ENCODE results near the gene ACKR4.

GRCh38 chr3:132568422-132568821 is 28.6 kb upstream of the ACKR4 start:
- no peak for TF ChIP-seq CTCF (IDR thresholded peaks at IDR 0.05)
- TF ChIP-seq TCF12 (IDR thresholded peaks at IDR 0.05), result no peak
- no peak for TF ChIP-seq USF2 (IDR thresholded peaks at IDR 0.05; ENCODE audit: borderline replicate concordance, low read depth, low read length)
- no peak for TF ChIP-seq EP300 (IDR thresholded peaks at IDR 0.05; ENCODE audit: borderline replicate concordance in 1 of 2, low read depth in 1 of 2, low read length in 1 of 2)
- no peak for TF ChIP-seq SIN3A (IDR thresholded peaks at IDR 0.05; ENCODE audit: borderline replicate concordance, low read depth, low read length)
- TF ChIP-seq MAX (IDR thresholded peaks at IDR 0.05; ENCODE audit: low read depth), result no peak
- TF ChIP-seq JUND (IDR thresholded peaks at IDR 0.05), result no peak
- TF ChIP-seq POLR2AphosphoS5 (IDR thresholded peaks at IDR 0.05; ENCODE audit: low read depth, low read length), result no peak
- no peak for TF ChIP-seq REST (IDR thresholded peaks at IDR 0.05; ENCODE audit: low read depth, low read length)
- TF ChIP-seq GABPA (IDR thresholded peaks at IDR 0.05; ENCODE audit: low read depth), result no peak
- no peak for TF ChIP-seq RXRA (IDR thresholded peaks at IDR 0.05; ENCODE audit: borderline replicate concordance, low read depth)
- no peak for TF ChIP-seq TAF1 (IDR thresholded peaks at IDR 0.05; ENCODE audit: borderline replicate concordance, low read depth, low read length)
- no peak for TF ChIP-seq RAD21 (IDR thresholded peaks at IDR 0.05; ENCODE audit: low read length)
- TF ChIP-seq GATA2 (CRISPR knock-in tag; IDR thresholded peaks at IDR 0.05), result no peak
